Mesendoderm (in vitro differentiated cells): Measurements from ENCODE around the gene CCDC40. TPM values are rescaled to one million over a fixed set of nuclear protein-coding genes. Genes with fewer than 3 reads are reported as not detected.

Experiments
- small RNA-seq: library from polyadenylated mRNA; stranded (forward); fragments of <200 nt; extraction: miRNeasy Mini kit (QIAGEN cat#:217004); gene quantifications from one replicate; pipeline ENCODE3, GENCODE V24; 2013; ENCODE audit not compliant: insufficient read depth

The CCDC40 gene

Small RNA genes within 50 kb of the gene (small RNA-seq; reads per million reads assigned to genes)
- gene AC087741.2 (not detected), gene MIR1268B (not detected)
